ENCODE results near the gene ANKEF1.
"Not testable (repeated sequence)": the region's sequence is repeated elsewhere in the genome, so short reads cannot be mapped to it uniquely, and the experiment has no call there.

The ANKEF1 gene

DNA sequence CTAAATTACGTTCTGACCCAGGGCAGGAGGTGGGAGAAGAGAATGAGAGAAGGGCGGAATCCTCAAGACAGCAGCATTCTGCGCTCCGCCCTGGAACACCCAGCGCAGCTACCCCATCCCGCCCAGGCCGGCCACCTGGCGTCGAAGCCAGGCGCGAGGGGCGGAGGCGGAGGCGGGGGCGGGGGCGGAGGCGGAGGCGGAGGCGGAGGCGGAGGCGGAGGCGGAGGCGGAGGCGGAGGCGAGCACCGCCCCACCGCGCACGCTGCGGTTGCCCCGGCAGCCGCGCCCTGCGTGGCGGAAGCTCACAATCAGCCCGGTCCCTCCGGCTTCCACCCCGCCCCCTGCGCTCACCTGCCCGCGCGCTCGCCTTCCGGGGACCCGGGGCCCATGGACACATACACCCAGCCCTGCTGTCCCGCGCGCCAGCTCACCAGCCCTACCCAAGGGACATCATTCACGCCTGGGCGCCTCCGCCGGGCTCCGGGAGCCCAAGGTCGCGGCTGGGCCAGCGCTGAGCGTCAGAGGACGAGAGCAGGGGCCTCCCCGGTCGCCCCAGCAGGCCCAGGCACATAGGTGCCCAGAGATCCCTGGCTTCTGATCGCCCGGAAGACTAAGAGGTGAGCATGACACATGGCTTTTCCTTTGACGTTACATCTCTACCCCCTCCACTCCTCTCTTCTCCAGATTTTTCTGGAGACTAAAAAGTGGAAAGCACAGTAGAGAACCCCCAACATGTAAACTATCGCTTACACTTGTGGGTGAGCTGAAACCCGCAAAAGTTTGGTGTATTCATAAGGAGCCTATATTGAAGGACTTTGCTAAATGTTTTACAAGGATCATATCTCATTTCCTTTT, at the start of gene ANKEF1:
Gene ANKEF1, plus strand, starts transcription at position 271 of the 855 bp plus-strand sequence. CDS start 3,315 bp downstream, outside the sequence.
- peak; percentile 36 for DNase-seq (ENCODE audit: low read depth)

DNA sequence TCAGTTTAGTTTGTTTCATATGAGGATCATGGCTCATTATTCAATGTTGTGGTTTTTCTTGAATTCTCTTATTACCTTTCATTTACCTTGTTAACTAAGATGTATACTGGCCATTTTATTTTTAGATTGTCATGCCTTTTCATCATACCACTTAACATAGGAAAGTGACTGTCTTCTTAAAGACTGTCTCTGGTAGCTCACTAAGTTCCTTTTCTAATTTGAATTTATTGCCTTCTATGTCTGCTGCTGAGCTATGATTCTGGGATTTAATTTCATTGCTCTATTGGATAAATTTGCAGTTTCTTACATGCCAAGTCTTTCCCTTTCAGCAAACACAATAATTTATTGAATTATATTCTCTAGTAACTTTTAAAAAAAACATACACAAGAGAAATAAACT, 49.5 kb upstream of the ANKEF1 start:
- no peak for DNase-seq (ENCODE audit: low read depth)

DNA sequence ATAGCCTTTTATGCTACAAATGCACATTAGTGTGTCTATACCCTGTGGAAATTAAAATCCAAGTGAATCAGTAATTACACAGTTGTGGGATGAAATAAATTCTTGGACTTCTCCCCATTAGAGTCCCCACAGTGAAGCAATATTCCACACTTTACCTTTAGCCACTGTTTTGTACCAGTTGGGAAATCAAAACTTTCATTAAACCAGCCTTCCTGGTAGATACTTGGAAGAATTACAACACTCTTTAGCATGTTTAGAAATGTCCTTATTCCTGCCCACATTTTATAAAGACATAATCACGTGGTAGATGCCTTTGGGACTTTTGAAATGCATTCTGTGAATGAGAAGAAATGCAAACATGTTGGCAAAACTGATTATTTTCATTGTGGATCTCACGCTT, 49.0 kb upstream of the ANKEF1 start:
- peak; percentile 49 for DNase-seq (ENCODE audit: low read depth)

DNA sequence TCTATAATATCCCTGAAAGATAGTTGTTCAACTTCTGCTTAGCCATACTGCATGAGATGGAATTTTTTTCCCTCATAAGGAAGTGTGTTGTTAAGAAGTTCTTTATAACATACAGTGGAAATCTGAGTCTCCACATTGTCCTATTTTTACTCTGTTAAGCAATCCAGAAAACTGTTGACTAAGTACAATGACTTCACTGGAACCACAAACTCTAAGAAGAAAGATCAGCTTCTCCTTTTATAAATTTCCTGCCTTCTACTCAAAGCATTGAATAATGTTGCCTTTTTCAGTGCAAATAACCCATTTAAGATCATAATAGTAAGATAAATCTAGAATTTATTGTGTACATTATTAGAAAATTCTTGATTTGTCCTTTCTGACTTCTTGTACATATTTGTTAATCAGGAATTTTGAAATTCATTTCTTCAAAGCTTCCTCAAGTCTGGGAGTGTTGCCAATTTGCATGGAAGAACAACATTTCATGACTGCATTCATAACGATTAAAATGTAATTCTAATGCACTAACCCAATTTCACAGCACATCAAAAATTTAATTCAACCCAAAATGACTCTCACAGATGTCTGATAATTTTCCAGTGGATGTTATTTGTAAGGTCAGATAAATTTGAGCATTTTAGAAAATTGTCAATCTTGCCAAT, 45.6 kb upstream of the ANKEF1 start:
- DNase-seq (ENCODE audit: low read depth): peak; percentile 86

DNA sequence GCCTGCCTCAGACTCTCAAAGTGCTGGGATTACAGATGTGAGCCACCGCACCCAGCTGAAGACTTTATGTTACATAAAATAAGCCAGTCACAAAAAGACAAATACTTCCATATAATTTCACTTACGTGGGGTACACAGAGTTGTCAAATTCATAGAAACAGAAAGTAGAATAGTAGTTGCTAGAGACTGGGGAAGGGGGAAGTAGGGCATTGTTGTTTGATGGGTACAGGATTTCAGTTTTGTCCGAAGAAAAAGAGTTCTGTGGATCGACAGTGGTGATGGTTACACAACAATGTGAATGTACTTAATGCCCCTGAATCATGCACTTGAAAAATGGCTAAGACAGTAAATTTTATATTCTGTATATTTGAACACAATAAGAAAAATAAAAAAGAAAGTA, 41.6 kb upstream of the ANKEF1 start:
- no peak for DNase-seq (ENCODE audit: low read depth)

DNA sequence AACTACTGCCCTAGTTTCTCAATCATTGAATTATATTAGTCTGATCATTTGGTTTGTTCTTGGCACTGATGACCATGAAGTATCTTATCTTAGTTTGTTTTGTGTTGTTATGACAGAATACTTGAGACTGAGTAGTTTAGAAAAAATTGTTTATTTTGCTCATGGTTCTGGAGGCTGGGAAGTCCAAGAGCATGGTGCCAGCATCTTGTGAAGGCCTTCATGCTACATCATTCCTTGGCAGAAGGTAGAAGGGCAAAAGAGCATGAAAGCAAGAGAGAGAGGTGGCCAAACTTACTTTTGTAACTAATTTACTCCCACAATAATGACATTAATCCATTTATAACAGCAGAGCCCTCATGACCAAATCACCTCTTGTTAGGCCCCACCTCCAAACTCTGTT, 40.1 kb upstream of the ANKEF1 start:
- DNase-seq (ENCODE audit: low read depth): no peak

DNA sequence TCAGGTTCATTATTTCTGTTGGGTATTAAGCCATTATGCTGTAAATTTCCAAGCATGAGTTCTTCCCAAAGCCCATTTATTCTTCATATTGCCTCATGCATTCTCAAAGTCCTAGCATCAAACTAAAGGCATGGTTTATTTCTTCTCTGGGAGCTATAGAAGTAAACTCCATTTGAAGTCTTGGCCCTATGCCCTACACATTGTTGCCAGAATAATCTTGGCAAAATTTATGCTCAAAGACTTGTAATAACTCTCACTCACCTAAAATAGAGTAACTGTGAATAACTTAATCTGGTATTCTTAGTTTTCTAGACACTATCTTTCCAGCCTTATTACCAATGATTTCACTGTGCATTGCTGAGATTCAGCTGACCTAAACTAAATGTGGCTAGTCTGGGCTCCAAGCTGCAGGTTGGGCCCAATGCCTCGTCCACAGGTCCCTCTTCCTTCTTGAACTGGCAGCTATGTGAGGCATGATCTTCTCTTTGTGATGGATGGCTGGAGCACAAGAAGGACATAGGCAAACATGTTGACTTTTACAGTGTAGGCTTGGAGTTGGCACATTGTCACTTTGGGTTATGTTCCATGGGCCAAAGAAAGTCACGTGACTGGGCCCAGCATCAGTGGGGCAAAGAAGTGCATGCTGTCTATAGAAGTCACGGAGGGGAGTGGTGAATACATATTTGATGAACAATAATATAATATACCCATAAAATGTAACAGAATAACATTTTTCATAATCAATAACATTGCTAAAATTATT, 39.1 kb upstream of the ANKEF1 start:
- no peak for DNase-seq (ENCODE audit: low read depth)

DNA sequence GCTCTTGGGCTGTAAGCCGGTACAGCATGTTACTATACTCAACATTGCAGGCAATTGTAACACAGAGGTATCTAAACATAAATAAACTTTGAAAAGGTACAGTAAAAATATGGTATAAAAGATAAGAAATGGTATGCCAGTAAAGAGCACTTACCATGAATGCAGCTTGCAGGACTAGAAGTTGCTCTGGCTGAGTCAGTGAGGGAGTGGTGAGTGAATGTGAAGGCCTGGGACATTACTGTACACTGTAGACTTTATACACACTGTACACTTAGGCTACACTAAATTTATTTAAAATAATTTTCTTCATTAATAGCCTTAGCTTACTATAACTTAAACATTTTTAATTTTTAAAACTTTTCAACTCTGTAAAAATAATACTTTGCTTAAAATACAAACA, 37.8 kb upstream of the ANKEF1 start:
- DNase-seq (ENCODE audit: low read depth): peak; percentile 22

DNA sequence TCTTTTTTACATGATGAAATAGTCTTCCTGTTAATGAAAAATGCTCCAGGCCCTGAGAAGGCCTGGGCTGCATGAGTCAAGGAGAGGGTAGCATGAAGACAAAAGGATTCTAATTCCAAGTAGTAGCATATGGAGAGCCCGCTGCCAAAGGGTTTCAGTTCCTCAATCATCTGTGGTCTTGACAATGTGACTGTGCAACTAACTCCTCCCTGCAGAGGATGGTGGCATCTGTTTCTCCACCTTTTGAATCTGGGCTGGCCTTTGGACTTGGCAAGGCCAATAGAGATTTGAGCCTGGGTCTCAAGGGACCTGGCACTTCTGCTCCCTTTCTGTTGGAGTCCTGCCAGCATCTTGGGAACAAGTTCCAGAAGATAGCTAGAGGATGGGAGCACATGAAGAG, 35.1 kb upstream of the ANKEF1 start:
- DNase-seq (ENCODE audit: low read depth): no peak

DNA sequence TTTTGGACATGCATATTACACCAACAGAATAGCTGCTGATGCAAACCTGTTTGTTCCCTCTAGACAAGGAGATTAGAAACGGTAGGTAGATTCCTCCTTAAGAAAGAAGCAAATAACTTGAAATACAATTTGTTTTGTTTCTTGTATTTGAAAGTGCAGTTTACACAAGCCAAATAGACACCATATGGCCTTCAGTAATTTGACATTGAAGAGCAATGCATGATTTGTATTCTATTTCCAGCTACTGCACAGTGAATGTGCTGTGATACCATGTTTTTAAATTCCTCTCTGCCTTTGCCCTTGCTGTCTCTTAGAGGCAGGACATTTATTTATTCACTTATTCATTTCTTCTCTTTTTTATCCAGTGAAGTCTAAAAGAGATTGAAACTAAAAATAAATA, 31.9 kb upstream of the ANKEF1 start:
- no peak for DNase-seq (ENCODE audit: low read depth)

DNA sequence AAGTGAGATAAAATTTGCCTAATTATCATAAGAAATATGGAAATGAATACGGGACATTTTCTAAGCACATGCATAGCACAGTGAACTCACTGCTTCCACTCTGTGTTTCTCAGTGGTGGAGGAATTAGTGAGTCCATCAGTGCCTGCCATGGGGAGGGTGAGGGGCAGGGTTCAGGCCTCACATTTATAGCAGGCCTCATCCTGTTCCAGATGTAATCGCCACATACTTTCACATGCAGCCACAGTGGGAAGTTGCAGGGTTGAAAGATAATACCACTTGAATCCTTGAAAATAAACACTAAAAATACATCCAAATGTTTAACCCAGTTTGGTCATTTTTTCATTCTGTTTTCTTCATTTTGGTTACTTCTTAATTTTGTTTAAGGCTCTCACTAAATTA, 29.9 kb upstream of the ANKEF1 start:
- DNase-seq (ENCODE audit: low read depth): peak; percentile 3

DNA sequence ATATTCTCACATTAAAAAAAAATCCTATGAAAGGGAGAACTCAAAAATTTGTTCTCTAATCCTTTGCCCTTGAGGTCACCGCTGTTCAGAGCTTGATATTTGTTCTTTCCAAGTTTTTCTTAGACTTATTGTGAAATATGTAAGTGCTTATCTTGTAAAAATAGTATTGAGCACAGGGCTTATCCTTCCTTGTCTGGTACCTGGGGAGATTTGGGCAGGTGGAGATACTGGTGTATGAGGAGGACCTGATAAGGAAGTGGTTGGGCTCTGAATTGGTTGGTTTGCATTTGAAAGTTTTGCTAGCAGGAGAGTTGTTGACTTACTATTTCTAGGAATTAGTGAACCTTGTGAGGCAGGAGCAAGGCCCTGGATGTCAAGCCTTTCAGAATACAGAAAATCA, 28.9 kb upstream of the ANKEF1 start:
- peak; percentile 3 for DNase-seq (ENCODE audit: low read depth)

DNA sequence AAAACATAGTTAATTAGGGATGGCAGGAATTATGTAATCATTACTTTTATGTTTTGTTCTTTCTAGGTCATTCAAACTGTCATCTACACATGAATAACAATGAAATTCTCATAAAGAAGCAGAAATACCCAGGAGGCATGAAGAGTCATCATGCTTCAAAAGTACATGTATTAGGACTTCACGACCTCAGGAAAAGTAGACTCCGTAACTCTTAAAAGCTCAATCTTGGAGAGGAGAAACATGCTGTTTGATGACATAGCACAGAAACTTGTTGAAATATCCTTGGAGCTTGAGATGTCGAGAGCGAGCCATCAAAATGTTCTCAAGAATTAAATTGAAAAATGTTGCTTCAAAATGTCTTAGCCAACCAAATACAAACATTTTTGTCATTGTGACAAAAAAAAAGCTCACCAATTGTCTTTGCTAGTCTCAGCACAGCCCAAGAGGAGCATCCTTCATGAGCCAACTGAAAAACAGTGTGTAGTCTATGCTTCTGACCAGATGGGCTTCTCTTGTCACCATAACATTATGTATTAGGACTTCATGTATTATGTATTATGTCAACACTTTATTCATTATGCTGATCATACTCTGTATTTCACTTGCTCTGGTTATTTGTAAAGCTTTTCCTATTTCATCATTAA, 28.2 kb upstream of the ANKEF1 start:
- DNase-seq (ENCODE audit: low read depth): no peak

DNA sequence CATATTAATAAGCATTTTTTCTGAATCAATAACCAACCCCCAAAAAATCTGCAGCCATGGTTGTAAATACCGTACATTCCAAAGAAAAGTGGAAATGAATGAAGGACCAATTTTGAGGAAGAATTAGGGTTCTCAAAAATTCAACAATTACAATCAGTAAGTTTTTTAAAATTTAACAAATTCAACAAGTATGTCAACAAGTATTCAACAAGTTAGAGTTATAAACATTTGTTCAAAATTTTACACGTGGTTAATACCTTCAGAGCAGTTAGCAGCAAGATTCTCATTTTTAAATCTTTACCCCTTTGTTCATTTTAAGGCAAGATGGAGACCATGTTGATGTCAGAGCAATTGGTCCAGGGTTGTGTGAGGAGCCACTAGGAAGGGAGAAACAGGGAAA, 27.6 kb upstream of the ANKEF1 start:
- DNase-seq (ENCODE audit: low read depth): no peak

DNA sequence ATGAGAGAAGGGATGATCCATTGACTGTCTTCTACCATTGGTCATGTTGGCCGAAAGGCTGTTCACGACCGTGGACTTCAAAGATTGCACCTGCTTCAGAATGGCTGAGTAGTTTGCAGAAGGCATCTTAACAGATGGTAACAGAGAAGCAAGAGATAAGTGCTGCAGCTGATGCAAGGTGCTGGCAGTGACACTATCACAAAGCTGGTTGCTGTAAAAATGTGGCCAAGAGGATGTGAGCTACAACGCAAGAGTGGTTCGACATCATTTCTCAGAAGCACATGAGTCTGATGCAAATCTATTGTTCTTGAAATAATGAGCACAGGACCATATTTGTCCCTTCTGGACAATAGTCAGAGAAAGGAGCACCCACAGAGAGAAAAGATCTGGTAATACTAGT, 27.0 kb upstream of the ANKEF1 start:
- no peak for DNase-seq (ENCODE audit: low read depth)

DNA sequence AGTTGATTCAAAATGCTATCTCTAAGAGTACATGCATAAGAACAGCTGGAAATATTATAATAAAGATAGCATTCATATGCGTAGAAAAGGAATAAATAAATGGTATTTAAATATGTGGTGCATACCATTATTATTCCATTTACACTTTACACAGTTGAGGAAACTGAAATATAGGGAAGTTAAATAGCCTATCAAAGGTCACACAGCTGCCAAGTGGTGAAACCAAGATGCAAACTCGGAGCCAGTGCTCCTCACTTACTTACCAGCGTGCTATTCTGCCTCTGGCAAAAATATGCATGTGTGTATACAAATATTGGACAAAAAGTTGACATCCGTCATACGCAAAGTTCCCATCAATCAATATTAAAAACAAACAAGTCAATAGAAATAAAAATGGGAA, 22.3 kb upstream of the ANKEF1 start:
- DNase-seq (ENCODE audit: low read depth): no peak

DNA sequence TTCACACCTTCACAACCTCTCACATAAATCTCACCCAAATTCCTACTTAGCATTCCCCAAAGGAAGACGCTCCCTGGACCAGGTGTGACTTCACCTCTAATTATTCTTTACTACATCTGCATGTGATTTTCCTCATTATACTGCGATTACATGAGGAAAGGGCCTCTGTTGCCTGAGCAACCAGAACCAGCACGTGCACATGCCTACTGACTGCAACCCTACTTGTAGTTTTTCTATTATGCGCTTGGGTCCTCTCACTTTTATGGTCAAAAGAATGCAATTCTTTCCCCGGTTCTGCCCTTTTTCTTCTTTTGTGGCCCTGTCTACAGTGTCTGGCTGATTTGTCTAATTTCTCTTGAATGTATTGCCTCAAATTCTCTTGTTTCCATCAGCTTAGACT, 20.4 kb upstream of the ANKEF1 start:
- DNase-seq (ENCODE audit: low read depth): no peak

DNA sequence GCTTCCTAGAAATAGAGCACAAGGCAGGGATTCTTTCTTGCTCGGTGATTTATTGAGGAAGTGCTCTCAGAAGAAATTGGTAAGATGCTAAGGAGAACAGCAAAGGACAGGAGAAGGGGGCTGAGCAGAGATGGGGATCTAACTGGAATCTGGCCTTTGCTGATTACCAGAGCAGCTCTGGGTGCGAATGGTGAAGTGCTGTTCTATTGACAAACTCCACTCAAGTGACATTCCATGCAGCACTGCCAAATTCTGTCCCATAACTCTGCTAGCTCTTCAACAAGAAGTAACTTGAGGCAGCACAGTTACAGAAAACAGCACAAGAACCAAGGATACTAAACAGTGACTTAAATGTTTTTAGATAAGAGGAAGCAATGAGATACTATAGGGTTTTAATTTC, 13.8 kb upstream of the ANKEF1 start:
- DNase-seq (ENCODE audit: low read depth): no peak

DNA sequence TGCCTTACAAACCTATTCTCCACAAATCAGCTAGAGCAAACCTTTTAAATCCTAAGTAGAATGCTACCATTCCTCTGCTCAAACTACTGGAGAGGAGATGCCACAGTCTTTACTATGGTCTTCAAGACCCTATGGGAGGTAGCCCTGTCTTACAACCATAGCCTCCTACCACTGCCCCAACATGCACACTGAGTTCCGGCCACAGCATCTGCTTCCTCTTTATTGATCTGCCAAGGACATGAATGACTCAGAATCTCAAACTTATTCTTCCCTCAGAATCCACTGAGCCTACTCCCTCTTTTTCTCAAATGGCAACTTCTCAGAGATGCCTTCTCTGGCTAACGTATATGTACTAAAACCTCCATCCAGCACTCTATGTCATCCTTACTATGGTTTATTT, 12.2 kb upstream of the ANKEF1 start:
- DNase-seq (ENCODE audit: low read depth): no peak

DNA sequence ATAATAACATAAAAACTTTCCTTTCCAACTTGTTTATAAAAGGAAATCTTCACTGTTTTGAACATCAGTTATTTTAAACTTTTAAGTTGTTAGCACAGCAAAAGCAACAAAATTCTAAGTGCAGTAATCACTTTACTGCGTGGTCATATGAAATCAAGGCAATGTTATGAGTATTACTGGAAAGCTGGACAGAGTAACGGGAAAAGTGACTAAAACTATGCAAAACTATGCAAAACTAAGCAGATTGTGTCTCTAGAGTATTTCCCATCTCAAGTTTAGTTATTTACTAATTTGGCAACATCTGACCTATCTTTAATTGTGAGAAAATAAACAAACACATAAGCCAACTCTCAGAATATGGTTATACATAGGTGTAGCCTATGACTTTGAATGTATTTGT, 10.9 kb upstream of the ANKEF1 start:
- no peak for DNase-seq (ENCODE audit: low read depth)

DNA sequence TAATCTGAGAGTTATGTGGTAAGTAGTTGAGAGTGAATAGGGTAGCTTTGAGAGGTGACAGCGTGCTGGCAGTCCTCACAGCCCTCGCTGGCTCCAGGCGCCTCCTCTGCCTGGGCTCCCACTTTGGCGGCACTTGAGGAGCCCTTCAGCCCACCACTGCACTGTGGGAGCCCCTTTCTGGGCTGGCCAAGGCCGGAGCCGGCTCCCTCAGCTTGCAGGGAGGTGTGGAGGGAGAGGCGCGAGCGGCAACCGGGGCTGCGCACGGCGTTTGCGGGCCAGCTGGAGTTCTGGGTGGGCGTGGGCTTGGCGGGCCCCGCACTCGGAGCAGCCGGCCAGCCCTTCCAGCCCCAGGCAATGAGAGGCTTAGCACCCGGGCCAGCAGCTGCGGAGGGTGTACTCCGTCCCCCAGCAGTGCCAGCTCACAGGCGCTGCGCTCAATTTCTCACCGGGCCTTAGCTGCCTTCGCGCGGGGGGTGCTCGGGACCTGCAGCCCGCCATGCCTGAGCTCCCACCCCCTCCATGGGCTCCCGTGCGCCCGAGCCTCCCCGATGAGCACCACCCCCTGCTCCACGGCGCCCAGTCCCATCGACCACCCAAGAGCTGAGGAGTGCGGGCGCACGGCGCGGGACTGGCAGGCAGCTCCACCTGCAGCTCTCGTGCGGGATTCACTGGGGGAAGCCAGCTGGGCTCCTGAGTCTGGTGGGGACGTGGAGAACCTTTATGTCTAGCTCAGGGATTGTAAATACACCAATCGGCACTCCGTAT, 3.2 kb upstream of the ANKEF1 start:
- DNase-seq (ENCODE audit: low read depth): not testable (repeated sequence)

DNA sequence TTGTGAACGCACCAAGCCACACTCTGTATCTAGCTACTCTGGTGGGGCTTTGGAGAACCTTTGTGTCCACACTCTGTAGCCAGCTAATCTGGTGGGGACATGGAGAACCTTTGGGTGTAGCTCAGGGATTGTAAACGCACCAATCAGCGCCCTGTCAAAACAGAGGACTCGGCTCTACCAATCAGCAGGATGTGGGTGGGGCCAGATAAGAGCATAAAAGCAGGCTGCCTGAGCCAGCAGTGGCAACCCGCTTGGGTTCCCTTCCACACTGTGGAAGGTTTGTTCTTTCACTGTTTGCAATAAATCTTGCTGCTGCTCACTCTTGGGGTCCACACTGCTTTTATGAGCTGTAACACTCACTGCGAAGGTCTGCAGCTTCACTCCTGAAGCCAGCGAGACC, 2.5 kb upstream of the ANKEF1 start:
- DNase-seq (ENCODE audit: low read depth): not testable (repeated sequence)

Data from amniotic epithelial cell (primary cell).